Measurements from ENCODE around the gene PRR35. TPM values are rescaled to one million over a fixed set of nuclear protein-coding genes. Genes with fewer than 3 reads are reported as not detected.

Gene PRR35
- total and polyA plus RNA-seq, 2 donors (not counting 3 experiments of a cell fraction or from before 2014, with no cell fraction given) = not detected

GRCh38 chr16:519425-519824 lies 40.8 kb upstream of the PRR35 start:
- BruUV-seq (replicated peaks) = no TSS peak
- POLR2A ChIA-PET = no interaction called here

DNA sequence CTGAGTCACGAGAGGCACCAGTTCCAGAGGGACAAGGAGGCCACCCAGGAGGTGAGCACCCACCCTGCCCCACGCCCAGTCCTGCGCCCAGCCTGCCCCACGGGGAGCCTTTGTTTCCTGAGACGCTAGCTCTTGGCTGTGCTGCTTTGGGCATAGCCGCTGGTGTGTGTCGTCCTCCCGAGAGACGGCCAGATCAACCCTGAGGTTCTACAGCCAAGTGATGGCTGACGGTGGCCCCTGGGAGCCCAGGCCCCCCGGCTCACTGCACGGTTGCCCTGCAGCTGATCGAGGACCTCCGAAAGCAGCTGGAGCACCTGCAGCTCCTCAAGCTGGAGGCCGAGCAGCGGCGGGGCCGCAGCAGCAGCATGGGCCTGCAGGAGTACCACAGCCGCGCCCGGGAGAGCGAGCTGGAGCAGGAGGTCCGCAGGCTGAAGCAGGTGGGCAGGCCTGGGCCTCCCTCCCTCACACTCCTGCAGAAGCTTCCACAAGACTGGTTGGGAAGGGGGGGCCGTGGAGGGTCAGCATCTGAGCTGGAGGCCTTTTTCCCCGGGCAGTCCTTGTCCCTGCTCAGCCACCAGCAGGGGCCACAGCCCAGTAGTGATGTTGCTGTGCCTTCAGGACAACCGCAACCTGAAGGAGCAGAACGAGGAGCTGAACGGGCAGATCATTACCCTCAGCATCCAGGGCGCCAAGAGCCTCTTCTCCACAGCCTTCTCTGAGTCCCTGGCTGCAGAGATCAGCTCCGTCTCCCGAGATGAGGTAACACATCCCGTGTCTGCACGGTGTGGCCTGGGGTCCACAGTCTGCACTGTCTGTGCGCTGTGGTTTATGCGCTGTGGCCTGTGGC lies 40.1 kb upstream of the PRR35 start:
- H3K9me1 ChIP-seq (replicated peaks; ENCODE audit: control insufficient read depth, extremely low read depth, insufficient read depth, low read length) = no peaks in the 10 kb centered on the region
- H3K4me3 ChIP-seq (replicated peaks in 1 of 3; ENCODE audit: insufficient read depth in 1 of 3, low read depth in 1 of 3, low read length in 3 of 3) = no peak overlapping the region
- intact Hi-C loops (cut with micrococcal nuclease) = no loop called here
- H4K20me1 ChIP-seq (replicated peaks; ENCODE audit: control insufficient read depth, extremely low read depth, insufficient read depth, low read length) = no peaks in the 10 kb centered on the region
- no peak overlapping the region for H3K27ac ChIP-seq (ENCODE audit: insufficient read depth, low read depth, low read length)
- no peaks in the 10 kb centered on the region for H3K79me2 ChIP-seq (ENCODE audit: control insufficient read depth, insufficient read depth, low read length)
- no peaks in the 10 kb centered on the region for H3K9me3 ChIP-seq (replicated peaks; ENCODE audit: control insufficient read depth, insufficient read depth, low read length)
- dilution Hi-C loops (cut with MboI; ENCODE audit: extremely low pct_ligation_motif_present, low sequenced_read_pairs) = no loop called here
- ChIA-PET CTCF (interaction anchor here (0.9 to 1.0 kb wide), 2 partner anchors 10 to 118 kb away, joined by 3 read pairs; partner anchors contain the start of gene DECR2), POLR2A (no interaction called here)
- peaks cover 2% of the 10 kb centered on the region for H3K4me1 ChIP-seq (ENCODE audit: control insufficient read depth, extremely low read depth, insufficient read depth, low read length)
- TF ChIP-seq POLR2AphosphoS5 (IDR thresholded peaks at IDR 0.05; ENCODE audit: insufficient read depth, low read depth, low read length) = no peak
- TF ChIP-seq GATA2 (IDR thresholded peaks at IDR 0.05; ENCODE audit: insufficient read depth, insufficient read length, low read depth, low read length) = no peak
- TF ChIP-seq FOS (IDR thresholded peaks at IDR 0.05; ENCODE audit: borderline replicate concordance, insufficient read depth, low read length) = no peak
- TF ChIP-seq JUN (IDR thresholded peaks at IDR 0.05; ENCODE audit: borderline replicate concordance, insufficient read depth, insufficient read length, low read depth) = no peak
- TF ChIP-seq MYC (IDR thresholded peaks at IDR 0.05; ENCODE audit: low read depth, low read length) = no peak
- TF ChIP-seq, protein P1, sequence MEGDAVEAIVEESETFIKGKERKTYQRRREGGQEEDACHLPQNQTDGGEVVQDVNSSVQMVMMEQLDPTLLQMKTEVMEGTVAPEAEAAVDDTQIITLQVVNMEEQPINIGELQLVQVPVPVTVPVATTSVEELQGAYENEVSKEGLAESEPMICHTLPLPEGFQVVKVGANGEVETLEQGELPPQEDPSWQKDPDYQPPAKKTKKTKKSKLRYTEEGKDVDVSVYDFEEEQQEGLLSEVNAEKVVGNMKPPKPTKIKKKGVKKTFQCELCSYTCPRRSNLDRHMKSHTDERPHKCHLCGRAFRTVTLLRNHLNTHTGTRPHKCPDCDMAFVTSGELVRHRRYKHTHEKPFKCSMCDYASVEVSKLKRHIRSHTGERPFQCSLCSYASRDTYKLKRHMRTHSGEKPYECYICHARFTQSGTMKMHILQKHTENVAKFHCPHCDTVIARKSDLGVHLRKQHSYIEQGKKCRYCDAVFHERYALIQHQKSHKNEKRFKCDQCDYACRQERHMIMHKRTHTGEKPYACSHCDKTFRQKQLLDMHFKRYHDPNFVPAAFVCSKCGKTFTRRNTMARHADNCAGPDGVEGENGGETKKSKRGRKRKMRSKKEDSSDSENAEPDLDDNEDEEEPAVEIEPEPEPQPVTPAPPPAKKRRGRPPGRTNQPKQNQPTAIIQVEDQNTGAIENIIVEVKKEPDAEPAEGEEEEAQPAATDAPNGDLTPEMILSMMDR (IDR thresholded peaks at IDR 0.05; ENCODE audit: extremely low read depth in 1 of 2, insufficient read depth in 1 of 2, low read depth in 1 of 2, low read length in 2 of 2) = no peak
- TF ChIP-seq EZH2 (IDR thresholded peaks at IDR 0.05; ENCODE audit: borderline replicate concordance, low read depth, low read length, severe bottlenecking) = no peak
- no peak for TF ChIP-seq POLR2A (IDR thresholded peaks at IDR 0.05; ENCODE audit: low read depth, low read length)
- TF ChIP-seq MAX (IDR thresholded peaks at IDR 0.05; ENCODE audit: insufficient read depth, insufficient read length) = no peak
- no peak for FAIRE-seq
- H3K4me2 ChIP-seq (ENCODE audit: insufficient read depth, low read length) = no peak overlapping the region
- no peak overlapping the region for H3K9ac ChIP-seq (replicated peaks; ENCODE audit: extremely low read depth, insufficient read depth, low read length)
- no peaks in the 10 kb centered on the region for H3K27me3 ChIP-seq (ENCODE audit: control insufficient read depth in 2 of 2, insufficient read depth in 2 of 2, low read length in 2 of 2)
- no peak for DNase-seq (ENCODE audit: low read depth, low spot score)
- BruUV-seq (replicated peaks) = no TSS peak
- H3K36me3 ChIP-seq (ENCODE audit: control insufficient read depth in 2 of 2, extremely low read depth in 1 of 2, insufficient read depth in 2 of 2, low read length in 2 of 2) = peaks cover 0 to 21% of the 10 kb centered on the region in 2 experiments
- no peak overlapping the region for H2AFZ ChIP-seq (ENCODE audit: low read depth, low read length)

More at GRCh38 chr16:519425-519824, 40.8 kb upstream of the PRR35 start:
- no peak for FAIRE-seq
- peaks cover 0 to 21% of the 10 kb centered on the region in 2 experiments for H3K36me3 ChIP-seq (ENCODE audit: control insufficient read depth in 2 of 2, extremely low read depth in 1 of 2, insufficient read depth in 2 of 2, low read length in 2 of 2)
- H3K9me1 ChIP-seq (replicated peaks; ENCODE audit: control insufficient read depth, extremely low read depth, insufficient read depth, low read length) = no peaks in the 10 kb centered on the region
- CTCF ChIA-PET = interaction anchor here (0.9 kb wide), 1 partner anchor 24 kb away, joined by 3 read pairs; no protein-coding TSS in a partner anchor
- dilution Hi-C loops (cut with MboI; ENCODE audit: extremely low pct_ligation_motif_present, low sequenced_read_pairs) (no loop called here), intact Hi-C loops (cut with micrococcal nuclease) (no loop called here)
- H3K4me1 ChIP-seq (ENCODE audit: control insufficient read depth, extremely low read depth, insufficient read depth, low read length) = no peaks in the 10 kb centered on the region
- H3K27me3 ChIP-seq (ENCODE audit: control insufficient read depth in 2 of 2, insufficient read depth in 2 of 2, low read length in 2 of 2) = no peaks in the 10 kb centered on the region
- no peak overlapping the region for H3K9ac ChIP-seq (replicated peaks; ENCODE audit: extremely low read depth, insufficient read depth, low read length)
- no peaks in the 10 kb centered on the region for H3K9me3 ChIP-seq (replicated peaks; ENCODE audit: control insufficient read depth, insufficient read depth, low read length)
- no peak overlapping the region for H3K4me3 ChIP-seq (replicated peaks in 1 of 3; ENCODE audit: insufficient read depth in 1 of 3, low read depth in 1 of 3, low read length in 3 of 3)
- no peak overlapping the region for H2AFZ ChIP-seq (ENCODE audit: low read depth, low read length)
- no peak overlapping the region for H3K4me2 ChIP-seq (ENCODE audit: insufficient read depth, low read length)
- no peaks in the 10 kb centered on the region for H3K79me2 ChIP-seq (ENCODE audit: control insufficient read depth, insufficient read depth, low read length)
- no peaks in the 10 kb centered on the region for H4K20me1 ChIP-seq (replicated peaks; ENCODE audit: control insufficient read depth, extremely low read depth, insufficient read depth, low read length)
- no peak for DNase-seq (ENCODE audit: low read depth, low spot score)
- TF ChIP-seq JUN (IDR thresholded peaks at IDR 0.05; ENCODE audit: borderline replicate concordance, insufficient read depth, insufficient read length, low read depth) = no peak
- H3K27ac ChIP-seq (ENCODE audit: insufficient read depth, low read depth, low read length) = no peak overlapping the region

Data from endothelial cell of umbilical vein (primary cell).